Muscle layer of colon (tissue), 2 donors: ENCODE data around the gene PSMB1.

Experiments used
- H3K27ac ChIP-seq: one replicate; pipeline ENCODE4 v1.7.0; 2013; ENCODE audit warnings: low read depth, mild to moderate bottlenecking, low read length, moderate library complexity
- H3K27me3 ChIP-seq, 2 donors: one replicate each; pipeline ENCODE4 v1.7.0; 2013; ENCODE audit warnings: low read length in 2 of 2, mild to moderate bottlenecking in 2 of 2; ENCODE audit not compliant: insufficient read depth in 2 of 2, control insufficient read depth in 1 of 2
- H3K36me3 ChIP-seq: one replicate; pipeline ENCODE4 v1.7.0; 2013; ENCODE audit warnings: mild to moderate bottlenecking, low read length; ENCODE audit not compliant: insufficient read depth
- H3K4me1 ChIP-seq: one replicate; pipeline ENCODE4 v1.7.0; 2013; ENCODE audit warnings: mild to moderate bottlenecking, low read length; ENCODE audit not compliant: insufficient read depth
- H3K4me3 ChIP-seq, 2 donors: one replicate each; pipeline ENCODE4 v1.7.0; 2013; ENCODE audit warnings: low read length in 2 of 2, low read depth in 1 of 2, mild to moderate bottlenecking in 1 of 2, moderate library complexity in 1 of 2
- H3K9ac ChIP-seq: one replicate; pipeline ENCODE4 v1.7.0; 2013; ENCODE audit warnings: low read length
- H3K9me3 ChIP-seq: one replicate; pipeline ENCODE4 v1.7.0; 2013; ENCODE audit warnings: mild to moderate bottlenecking, low read length
- donor health status: abdominal sarcoma.
- donor health status: Adenocarcinoma of cecum.

The PSMB1 gene

DNA sequence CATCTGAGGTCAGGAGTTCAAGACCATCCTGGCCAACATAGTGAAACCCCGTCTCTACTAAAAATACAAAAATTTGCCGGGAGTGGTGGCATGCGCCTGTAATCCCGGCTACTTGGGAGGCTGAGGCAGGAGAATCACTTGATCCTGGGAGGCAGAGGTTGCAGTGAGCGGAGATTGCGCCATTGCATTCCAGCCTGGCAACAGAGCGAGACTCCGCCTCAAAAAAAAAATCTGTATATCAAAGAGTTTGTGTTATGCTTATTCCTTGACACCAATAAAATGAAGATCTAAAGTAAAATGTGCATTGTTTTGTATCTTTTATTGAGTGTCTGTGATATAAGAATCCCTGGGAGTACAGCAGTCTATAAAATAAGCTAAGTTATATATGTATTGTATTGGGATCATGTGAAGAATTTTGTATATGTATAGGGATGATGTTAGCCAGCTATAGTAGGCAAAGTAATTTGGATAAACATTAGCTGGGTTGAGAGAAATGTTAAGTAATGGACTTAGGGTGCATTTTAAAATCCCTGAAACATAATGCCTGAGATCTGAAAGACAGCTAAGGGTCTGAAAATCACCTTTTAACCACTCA, 11.9 kb upstream of the PSMB1 start:
- Histone ChIP-seq H3K9me3 (no peaks in the 10 kb centered on the region), H3K4me3 (no peak overlapping the region), H3K4me1 (no peaks in the 10 kb centered on the region), H3K9ac (no peak overlapping the region), H3K27ac (no peak overlapping the region), H3K27me3 (no peaks in the 10 kb centered on the region), H3K36me3 (peaks cover 48% of the 10 kb centered on the region)

DNA sequence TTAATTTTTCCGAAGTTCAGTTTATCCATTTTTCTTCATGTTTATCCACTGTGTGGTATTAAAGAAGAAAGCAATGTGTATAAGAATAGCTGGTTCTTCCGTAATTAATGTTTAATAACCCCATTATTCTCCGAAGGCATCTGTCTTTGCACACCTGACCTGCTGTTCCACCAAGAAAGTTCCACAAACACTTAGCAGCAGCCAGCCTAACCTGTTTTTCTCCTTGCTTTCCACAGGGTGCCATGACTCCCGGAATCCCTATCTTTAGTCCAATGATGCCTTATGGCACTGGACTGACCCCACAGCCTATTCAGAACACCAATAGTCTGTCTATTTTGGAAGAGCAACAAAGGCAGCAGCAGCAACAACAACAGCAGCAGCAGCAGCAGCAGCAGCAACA, 8.4 kb upstream of the PSMB1 start:
- H3K36me3 ChIP-seq = peaks cover 27% of the 10 kb centered on the region
- no peak overlapping the region for H3K27ac ChIP-seq
- H3K9ac ChIP-seq = no peak overlapping the region
- H3K4me3 ChIP-seq = no peak overlapping the region
- no peaks in the 10 kb centered on the region for H3K4me1 ChIP-seq
- no peaks in the 10 kb centered on the region for H3K9me3 ChIP-seq
- no peaks in the 10 kb centered on the region for H3K27me3 ChIP-seq

- no peaks in the 10 kb centered on the region for H3K27me3 ChIP-seq
- peaks cover 6% of the 10 kb centered on the region for H3K36me3 ChIP-seq
- H3K27ac ChIP-seq = no peak overlapping the region
- peaks cover 29% of the 10 kb centered on the region for H3K4me1 ChIP-seq
- peak overlapping the region; percentile 97 for H3K9ac ChIP-seq
- H3K4me3 ChIP-seq = peak overlapping the region; percentile 81 to 94
- H3K9me3 ChIP-seq = no peaks in the 10 kb centered on the region
Observed at GRCh38 chr6:170555305-170555704, 2.2 kb upstream of the PSMB1 start.

GRCh38 chr6:170554796-170555137, 1.7 kb upstream of the PSMB1 start:
- H3K4me3 ChIP-seq = peak overlapping the region; percentile 81 to 94
- peaks cover 35% of the 10 kb centered on the region for H3K4me1 ChIP-seq

DNA sequence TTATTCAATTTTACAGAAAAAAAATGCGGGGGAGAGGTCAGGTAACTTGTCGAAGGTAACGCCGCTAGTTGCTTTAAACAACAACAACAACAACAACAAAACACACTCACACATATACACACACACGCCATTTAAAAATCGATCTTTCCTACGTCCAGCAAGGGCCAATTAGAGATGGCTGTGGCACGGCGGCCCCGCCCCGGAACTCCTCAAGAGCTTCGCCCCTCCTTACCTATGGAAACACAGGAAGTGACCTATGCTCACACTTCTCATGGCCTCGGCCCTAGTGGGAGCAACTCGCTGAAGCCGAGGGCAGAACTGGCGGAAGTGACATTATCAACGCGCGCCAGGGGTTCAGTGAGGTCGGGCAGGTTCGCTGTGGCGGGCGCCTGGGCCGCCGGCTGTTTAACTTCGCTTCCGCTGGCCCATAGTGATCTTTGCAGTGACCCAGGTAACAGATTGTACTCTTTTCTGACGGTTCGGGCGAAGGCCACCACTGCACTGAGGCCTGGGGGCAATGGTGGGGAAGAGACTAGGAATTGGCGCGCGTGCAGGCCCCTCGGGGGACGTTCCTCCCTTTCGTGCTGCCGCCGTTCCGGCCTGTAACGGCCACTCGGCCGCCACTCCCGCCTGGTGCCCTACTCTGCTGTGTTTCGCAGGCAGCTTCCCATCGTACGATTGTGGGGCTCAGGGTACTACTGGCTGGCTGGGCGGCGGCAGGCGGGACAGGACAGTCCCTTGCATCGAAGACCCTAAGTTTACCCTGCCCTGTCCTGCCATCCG, 1.1 kb upstream of the PSMB1 start, which contains the start of gene TBP:
Gene TBP (plus strand): TSS at position 357 of the 783 bp plus-strand sequence. CDS start 2,661 bp downstream, outside the sequence.
- peak within 1 kb of the TSS; percentile 97 for H3K9ac ChIP-seq
- H3K4me3 ChIP-seq = peak within 1 kb of the TSS; percentile 83 to 94
- no peaks in the 10 kb centered on the region for H3K27me3 ChIP-seq
- H3K4me1 ChIP-seq = peaks cover 37% of the 10 kb centered on the region
- H3K27ac ChIP-seq = peak within 1 kb of the TSS; percentile 89
- H3K36me3 ChIP-seq = peaks cover 12% of the 10 kb centered on the region
- no peaks in the 10 kb centered on the region for H3K9me3 ChIP-seq

More at GRCh38 chr6:170554796-170555137, 1.7 kb upstream of the PSMB1 start:
- Histone ChIP-seq H3K27me3 (no peaks in the 10 kb centered on the region), H3K9me3 (no peaks in the 10 kb centered on the region), H3K9ac (peak overlapping the region; percentile 97), H3K27ac (peak overlapping the region; percentile 76), H3K36me3 (peaks cover 9% of the 10 kb centered on the region)

DNA sequence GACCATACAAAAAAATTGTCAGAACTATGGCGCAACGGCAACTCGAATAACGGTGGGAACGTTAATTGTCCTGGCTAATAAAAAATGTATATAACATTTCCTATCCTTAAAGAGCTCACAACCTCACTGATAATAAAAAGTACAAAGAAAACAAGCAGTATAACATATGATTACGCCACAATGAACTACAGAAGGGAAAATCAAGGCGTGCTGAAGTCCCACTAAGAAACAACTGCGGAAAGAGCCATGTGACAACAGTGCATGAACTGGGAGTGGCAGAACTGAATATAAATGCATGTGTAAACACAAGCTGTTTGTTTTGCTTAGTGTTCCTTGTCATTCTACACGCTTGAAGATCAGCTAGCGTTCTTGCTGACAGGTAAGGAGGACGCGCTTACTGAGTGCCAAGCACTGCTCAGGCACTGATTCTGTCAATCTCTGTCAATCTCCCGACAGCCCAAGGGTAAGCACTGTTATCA, 466 bp upstream of the PSMB1 start:
- Histone ChIP-seq H3K4me3 (peak overlapping the region; percentile 83 to 94), H3K4me1 (peaks cover 37% of the 10 kb centered on the region), H3K36me3 (peaks cover 12% of the 10 kb centered on the region), H3K27ac (peak overlapping the region; percentile 89), H3K27me3 (no peaks in the 10 kb centered on the region), H3K9me3 (no peaks in the 10 kb centered on the region), H3K9ac (peak overlapping the region; percentile 97)

DNA sequence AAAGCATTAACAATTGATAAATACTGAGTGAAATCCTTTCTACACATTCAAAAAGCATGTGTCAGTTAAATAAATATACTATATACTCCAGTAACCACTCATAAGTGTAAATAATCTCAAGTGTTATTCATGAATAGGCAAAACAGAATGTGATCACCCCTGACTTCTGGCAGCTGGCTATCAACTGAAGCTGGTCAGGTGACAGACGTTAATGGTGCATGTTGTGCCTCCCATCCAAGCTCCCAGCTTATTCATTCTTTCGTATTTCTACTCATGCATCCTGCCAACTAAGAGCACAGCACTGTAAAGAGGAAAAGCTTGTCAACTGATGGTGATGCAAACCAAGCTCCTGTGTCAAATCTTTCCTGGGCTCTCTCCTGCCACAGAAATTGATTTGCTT, 7.7 kb downstream of the PSMB1 start:
- H3K27me3 ChIP-seq = no peaks in the 10 kb centered on the region
- H3K4me3 ChIP-seq = no peak overlapping the region
- no peak overlapping the region for H3K27ac ChIP-seq
- peaks cover 9% of the 10 kb centered on the region for H3K4me1 ChIP-seq
- H3K9me3 ChIP-seq = no peaks in the 10 kb centered on the region
- H3K36me3 ChIP-seq = peaks cover 77% of the 10 kb centered on the region
- no peak overlapping the region for H3K9ac ChIP-seq

- no peak overlapping the region for H3K4me3 ChIP-seq
- H3K27ac ChIP-seq = no peak overlapping the region
- no peaks in the 10 kb centered on the region for H3K4me1 ChIP-seq
- H3K36me3 ChIP-seq = peaks cover 82% of the 10 kb centered on the region
- no peaks in the 10 kb centered on the region for H3K27me3 ChIP-seq
- no peaks in the 10 kb centered on the region for H3K9me3 ChIP-seq
- no peak overlapping the region for H3K9ac ChIP-seq
Observed at GRCh38 chr6:170542031-170542719, 10.9 kb downstream of the PSMB1 start.

DNA sequence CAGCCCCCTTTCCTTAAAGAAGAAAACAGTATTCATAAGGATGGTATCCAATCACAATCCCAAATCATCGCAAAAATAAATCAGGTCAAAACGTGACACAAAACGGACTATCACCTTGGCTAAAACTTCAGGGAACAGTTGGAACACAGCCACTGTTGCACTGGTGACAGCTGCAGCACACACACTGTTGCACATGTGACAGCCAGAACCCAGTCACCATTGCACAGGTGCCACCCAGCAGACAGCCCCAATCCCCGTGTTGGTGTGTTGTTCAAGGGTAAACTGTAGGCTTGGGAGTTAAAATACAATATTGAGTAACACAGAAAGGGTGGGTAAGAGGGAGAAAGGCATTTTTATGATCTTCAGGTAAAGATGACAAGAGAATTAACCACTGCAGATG, 15.8 kb downstream of the PSMB1 start:
- Histone ChIP-seq H3K27me3 (no peaks in the 10 kb centered on the region), H3K9ac (no peak overlapping the region), H3K4me1 (no peaks in the 10 kb centered on the region), H3K9me3 (no peaks in the 10 kb centered on the region), H3K4me3 (no peak overlapping the region), H3K36me3 (peaks cover 80% of the 10 kb centered on the region), H3K27ac (no peak overlapping the region)

DNA sequence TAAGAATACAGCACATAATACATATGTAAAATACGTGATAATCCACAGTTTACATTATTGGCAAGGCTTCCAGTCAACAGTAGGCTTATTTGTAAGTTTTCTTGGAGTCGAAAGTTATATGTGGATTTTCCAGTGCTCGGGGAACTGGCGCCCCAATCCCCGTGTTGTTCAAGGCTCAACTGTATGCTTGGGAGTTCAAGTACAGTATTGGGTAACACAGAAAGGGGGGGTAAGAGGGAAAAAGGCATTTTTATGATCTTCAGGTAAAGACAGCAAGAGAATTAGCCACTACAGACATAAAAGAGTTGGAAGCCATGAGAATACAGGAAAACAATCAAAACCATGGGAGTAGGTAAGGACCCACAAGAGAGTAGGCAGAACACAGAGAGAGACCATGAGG, 16.4 kb downstream of the PSMB1 start:
- Histone ChIP-seq H3K9ac (no peak overlapping the region), H3K27ac (no peak overlapping the region), H3K36me3 (peaks cover 79% of the 10 kb centered on the region)

DNA sequence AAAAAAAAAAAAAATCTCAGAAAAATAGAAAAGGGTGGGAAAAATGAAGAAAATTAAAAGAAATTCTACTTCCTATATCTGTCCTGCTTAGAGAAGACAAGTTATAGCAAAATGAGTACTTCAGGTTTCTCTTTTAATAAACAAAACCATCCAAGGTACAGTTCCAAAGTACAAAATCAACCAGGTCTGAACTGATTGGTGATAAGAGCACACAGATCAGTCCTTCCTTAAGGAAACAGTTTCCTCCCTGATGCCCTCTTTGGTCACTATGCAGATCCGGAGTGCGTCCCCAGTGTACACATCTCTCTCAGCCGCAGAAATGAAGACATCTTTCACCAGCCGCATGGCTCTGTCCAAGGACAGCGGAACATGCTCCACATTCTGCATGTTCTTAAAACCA, 18.1 kb downstream of the PSMB1 start:
- Histone ChIP-seq H3K4me1 (no peaks in the 10 kb centered on the region), H3K4me3 (no peak overlapping the region), H3K27me3 (no peaks in the 10 kb centered on the region), H3K9me3 (no peaks in the 10 kb centered on the region), H3K27ac (no peak overlapping the region), H3K36me3 (peaks cover 68% of the 10 kb centered on the region), H3K9ac (no peak overlapping the region)

More for the DNA sequence above, 16.4 kb downstream of the PSMB1 start:
- Histone ChIP-seq H3K4me3 (no peak overlapping the region), H3K4me1 (no peaks in the 10 kb centered on the region), H3K27me3 (no peaks in the 10 kb centered on the region), H3K9me3 (no peaks in the 10 kb centered on the region)
